GM13976 (cell line): Measurements from ENCODE around the gene ACO1.
A peak's percentile ranks its signal among the peaks of the same experiment; 100 is the strongest.

ENCODE experiments used
- DNase-seq: peaks from one replicate; pipeline ENCODE4 v3.0.0; 2012; ENCODE audit warnings: low spot score
- CTCF ChIP-seq: IDR thresholded peaks from 2 replicates; pipeline ENCODE4 v1.5.1; 2012; ENCODE audit warnings: borderline replicate concordance, mild to moderate bottlenecking; ENCODE audit not compliant: insufficient read depth; ENCODE audit errors: extremely low read depth, missing control alignments, control extremely low read depth
- in situ Hi-C: fragments of 300-500 bp; cut with MboI; formaldehyde crosslinking; loops from one replicate; pipeline ENCODE4 v1.12.0; 2022; ENCODE audit warnings: low sequenced_read_pairs, mixed read lengths, inconsistent platforms; ENCODE audit not compliant: unreplicated experiment

The ACO1 gene

GRCh38 chr9:32360983-32361673 lies 23.3 kb upstream of the ACO1 start:
- no peak for TF ChIP-seq CTCF
- in situ Hi-C loops, result no loop called here

GRCh38 chr9:32371279-32371678 lies 13.2 kb upstream of the ACO1 start:
- in situ Hi-C loops, result no loop called here
- TF ChIP-seq CTCF, result no peak
- no peak for DNase-seq

More at GRCh38 chr9:32360983-32361673, 23.3 kb upstream of the ACO1 start:
- DNase-seq, result no peak

- no peak for DNase-seq
- in situ Hi-C loops, result no loop called here
- TF ChIP-seq CTCF, result no peak
These were observed 12.8 kb upstream of the ACO1 start for GRCh38 chr9:32371679-32372078.

- TF ChIP-seq CTCF, result no peak
- DNase-seq, result no peak
- in situ Hi-C loops, result no loop called here
These were observed 8.2 kb upstream of the ACO1 start for GRCh38 chr9:32376285-32376684.

- TF ChIP-seq CTCF, result peak; percentile 87
- in situ Hi-C loops, result no loop called here
- peak; percentile 57 for DNase-seq
These were observed 5.9 kb upstream of the ACO1 start for GRCh38 chr9:32378496-32378895.

GRCh38 chr9:32378993-32379729 lies 5.3 kb upstream of the ACO1 start:
- in situ Hi-C loops, result no loop called here
- peak; percentile 83 for TF ChIP-seq CTCF
- peak; percentile 65 for DNase-seq
